IMR-90 (cell line): Measurements from ENCODE around the gene ZBTB32. TPM values are rescaled to one million over a fixed set of nuclear protein-coding genes. Genes with fewer than 3 reads are reported as not detected.

ENCODE experiments used
- ATAC-seq: fragments of 200-7000 bp; cut with Tn5 transposase; 2 replicates; pipeline ENCODE4 v1.9.1; 2020; ENCODE audit warnings: low read depth, mild to moderate bottlenecking, moderate library complexity
- BruUV-seq: library from RNA; stranded (reverse); fragments of 400-500 nt; replicated peaks from 2 replicates; lab custom pipeline; 2021; lab: Mats Ljungman, UMichigan
- CTCF ChIA-PET: fragments of 300-600 bp; formaldehyde crosslinking; extraction: SDS; loops from one replicate; lab custom pipeline; 2021; ENCODE audit warnings: antibody characterized with exemption; lab: Yijun Ruan, JAX
- POLR2A ChIA-PET: fragments of 300-600 bp; sonication (Branson Sonifier 250); formaldehyde crosslinking; loops from one replicate; lab custom pipeline; 2022; ENCODE audit warnings: antibody characterized with exemption; ENCODE audit not compliant: unreplicated experiment; lab: Charles Lee
- DNase-seq: peaks from one replicate; pipeline ENCODE4 v3.0.0; 2013
- H2AFZ ChIP-seq: replicated peaks from 2 replicates; pipeline ENCODE3; 2013; ENCODE audit warnings: low read length, mild to moderate bottlenecking; ENCODE audit not compliant: poor library complexity
- H2AK5ac ChIP-seq: 2 replicates; pipeline ENCODE4 v1.6.1; 2013; ENCODE audit warnings: low read depth, low read length, inconsistent platforms
- H2AK9ac ChIP-seq: replicated peaks from 2 replicates; pipeline ENCODE3; 2013; ENCODE audit warnings: mild to moderate bottlenecking, low read depth, low read length, moderate library complexity; ENCODE audit not compliant: poor library complexity
- H2BK120ac ChIP-seq: 2 replicates; pipeline ENCODE4 v1.6.1; 2013; ENCODE audit warnings: low read depth, low read length, inconsistent platforms
- H2BK15ac ChIP-seq: 3 replicates; pipeline ENCODE4 v1.6.1; 2013; ENCODE audit warnings: low read depth, low read length, inconsistent platforms
- H2BK20ac ChIP-seq: 2 replicates; pipeline ENCODE4 v1.6.1; 2013; ENCODE audit warnings: low read depth, mild to moderate bottlenecking, inconsistent platforms, low read length, moderate library complexity
- H2BK5ac ChIP-seq: 2 replicates; pipeline ENCODE4 v1.6.1; 2013; ENCODE audit warnings: mild to moderate bottlenecking, low read depth, low read length, inconsistent platforms; ENCODE audit not compliant: poor library complexity, severe bottlenecking
- H3K14ac ChIP-seq: replicated peaks from 2 replicates; pipeline ENCODE4 v1.6.1; 2013; ENCODE audit warnings: low read depth, low read length, inconsistent platforms
- H3K18ac ChIP-seq: 2 replicates; pipeline ENCODE4 v1.6.1; 2013; ENCODE audit warnings: low read depth, low read length, control low read depth
- H3K23ac ChIP-seq: 2 replicates; pipeline ENCODE4 v1.6.1; 2013; ENCODE audit warnings: low read depth, low read length, inconsistent platforms
- H3K27ac ChIP-seq: 2 replicates; pipeline ENCODE4 v1.5.1; 2013; ENCODE audit warnings: mild to moderate bottlenecking, control low read depth, low read length; ENCODE audit not compliant: insufficient read depth
- H3K27me3 ChIP-seq: 2 replicates; pipeline ENCODE4 v1.6.1; 2013; ENCODE audit warnings: low read length; ENCODE audit not compliant: control insufficient read depth, insufficient read depth
- H3K36me3 ChIP-seq: 2 replicates; pipeline ENCODE4 v1.6.1; 2013; ENCODE audit warnings: low read length, mixed read lengths; ENCODE audit not compliant: control insufficient read depth, insufficient read depth
- H3K4ac ChIP-seq: 2 replicates; pipeline ENCODE4 v1.6.1; 2013; ENCODE audit warnings: low read depth, low read length, inconsistent platforms
- H3K4me1 ChIP-seq: 2 replicates; pipeline ENCODE4 v1.6.1; 2013; ENCODE audit warnings: low read length, mixed read lengths; ENCODE audit not compliant: control insufficient read depth, insufficient read depth
- H3K4me2 ChIP-seq: 2 replicates; pipeline ENCODE4 v1.6.1; 2013; ENCODE audit warnings: low read depth, mild to moderate bottlenecking, control low read depth, low read length, moderate library complexity
- H3K4me3 ChIP-seq: 2 replicates; pipeline ENCODE4 v1.5.1; 2013; ENCODE audit warnings: low read depth, mild to moderate bottlenecking, control low read depth, low read length, moderate library complexity; ENCODE audit not compliant: insufficient read depth
- H3K56ac ChIP-seq: 2 replicates; pipeline ENCODE4 v1.6.1; 2013; ENCODE audit warnings: low read length, inconsistent platforms; ENCODE audit not compliant: insufficient read depth; ENCODE audit errors: extremely low read depth
- H3K79me1 ChIP-seq, 2 experiments: 2 replicates each; pipeline ENCODE4 v1.6.1; 2013; ENCODE audit warnings: low read length in 2 of 2, inconsistent platforms in 1 of 2, low read depth in 1 of 2
- H3K9ac ChIP-seq: 2 replicates; pipeline ENCODE4 v1.6.1; 2013; ENCODE audit warnings: low read depth, low read length, control low read depth
- H3K9me1 ChIP-seq: 2 replicates; pipeline ENCODE4 v1.6.1; 2013; ENCODE audit warnings: low read length, inconsistent platforms; ENCODE audit not compliant: insufficient read depth
- H3K9me3 ChIP-seq: 2 replicates; pipeline ENCODE4 v1.6.1; 2013; ENCODE audit warnings: low read length; ENCODE audit not compliant: control insufficient read depth, insufficient read depth
- H4K20me1 ChIP-seq: 2 replicates; pipeline ENCODE4 v1.6.1; 2013; ENCODE audit warnings: low read length, inconsistent platforms; ENCODE audit not compliant: insufficient read depth
- H4K5ac ChIP-seq: 2 replicates; pipeline ENCODE4 v1.6.1; 2013; ENCODE audit warnings: mild to moderate bottlenecking, low read depth, low read length, control low read depth
- H4K8ac ChIP-seq, 2 experiments: 2 replicates each; pipeline ENCODE4 v1.6.1; 2013; ENCODE audit warnings: low read depth in 2 of 2, low read length in 2 of 2, control low read depth in 1 of 2, inconsistent platforms in 1 of 2
- H4K91ac ChIP-seq: 2 replicates; pipeline ENCODE4 v1.6.1; 2013; ENCODE audit warnings: low read depth, low read length, inconsistent platforms; ENCODE audit not compliant: insufficient read depth
- CEBPB ChIP-seq: IDR thresholded peaks from 2 replicates; pipeline ENCODE4 v1.6.1; 2012; ENCODE audit warnings: low read depth, low read length, improper control_type of control experiment
- CTCF ChIP-seq: conservative IDR thresholded peaks from 2 replicates; pipeline ENCODE4 v1.5.1; 2012; ENCODE audit warnings: mild to moderate bottlenecking, low read depth, low read length, improper control_type of control experiment
- MAFK ChIP-seq: IDR thresholded peaks from 2 replicates; pipeline ENCODE4 v1.6.1; 2012; ENCODE audit warnings: low read depth, low read length, improper control_type of control experiment
- MAZ ChIP-seq: IDR thresholded peaks from 2 replicates; pipeline ENCODE4 v1.6.1; 2012; ENCODE audit warnings: low read depth, mild to moderate bottlenecking, low read length, improper control_type of control experiment, moderate library complexity, borderline replicate concordance
- MXI1 ChIP-seq: IDR thresholded peaks from 2 replicates; pipeline ENCODE4 v1.6.1; 2012; ENCODE audit warnings: low read depth, mild to moderate bottlenecking, low read length, moderate library complexity, borderline replicate concordance
- NFE2L2 ChIP-seq: fragments of 150-350 bp; IDR thresholded peaks from 2 replicates; pipeline ENCODE4 v1.6.1; 2016; ENCODE audit warnings: low read depth, mild to moderate bottlenecking, low read length
- RFX5 ChIP-seq: IDR thresholded peaks from 2 replicates; pipeline ENCODE4 v1.8.0; 2012; ENCODE audit warnings: low read depth, mild to moderate bottlenecking, low read length, moderate library complexity
- WGBS, 2 experiments: methylation state at CpG; one replicate each; pipeline versions ENCODE4 v1.1.5 to v1.1.7; 2013; ENCODE audit warnings: missing lambda C conversion rate in 2 of 2; ENCODE audit not compliant: insufficient read length in 1 of 2; ENCODE audit errors: extremely low coverage in 2 of 2; 5-methylcytosine and 5-hydroxymethylcytosine counted together
- dilution Hi-C: fragments of 300-500 bp; cut with HindIII; formaldehyde crosslinking; loops from one replicate; pipeline ENCODE4 v1.14.3; 2018; ENCODE audit warnings: low sequenced_read_pairs; ENCODE audit not compliant: unreplicated experiment
- in situ Hi-C: fragments of 300-500 bp; cut with MboI; formaldehyde crosslinking; loops from 3 replicates; pipeline ENCODE4 v1.14.3; 2019; ENCODE audit warnings: low sequenced_read_pairs, inconsistent platforms, mixed read lengths
- intact Hi-C: fragments of 100-400 bp; cut with micrococcal nuclease; formaldehyde crosslinking; loops from 2 replicates; pipeline ENCODE4 v1.10.0; 2022
- polyA plus RNA-seq, 3 experiments: library from polyadenylated mRNA; depleted of rRNA; stranded (reverse); fragments of >200 nt; gene quantifications; 2 replicates each; pipeline ENCODE4 v1.2.3, GENCODE V29; 2012; ENCODE audit warnings: low replicate concordance in 1 of 3
- total RNA-seq: library from RNA; depleted of rRNA; stranded (reverse); fragments of >200 nt; gene quantifications from 2 replicates; pipeline ENCODE4 v1.2.3, GENCODE V29; 2012

Gene ZBTB32
- total and polyA plus RNA-seq, 2 of the 4 experiments (the other 2 are of a cell fraction): not detected

GRCh38 chr19:35745328-35746086 lies 41.1 kb downstream of the ZBTB32 start, which contains the start of the genes PSENEN and U2AF1L4:
TSS of gene PSENEN (plus strand) at chr19:35745651. CDS start at chr19:35745931, 280 bp downstream.
TSS of gene U2AF1L4 (minus strand) at chr19:35745418. CDS start at chr19:35745391, 27 bp downstream.
- TF ChIP-seq RFX5: no peak
- 0 out of 2 replicates have a peak, but pooled peaks have one; percentile 11 for TF ChIP-seq CTCF
- peak; percentile 91 for TF ChIP-seq MAZ
- no peak for TF ChIP-seq MAFK
- peak; percentile 77 for TF ChIP-seq MXI1
- peak; percentile 71 for TF ChIP-seq CEBPB
- TF ChIP-seq NFE2L2: no peak
- H4K8ac ChIP-seq: peak within 1 kb of the TSS; percentile 31 to 87; a peak in 3 of 4 replicates
- DNase-seq: peak; percentile 100
- peaks cover 7% of the 10 kb centered on the region; the same call in 1 of the 2 replicates for H3K9me1 ChIP-seq
- H3K36me3 ChIP-seq: no peaks in the 10 kb centered on the region
- H3K4ac ChIP-seq: peak within 1 kb of the TSS; percentile 82
- no peaks in the 10 kb centered on the region for H3K27me3 ChIP-seq
- intact Hi-C loops: loop anchor here (2.0 kb wide), 2 partner anchors 29 to 75 kb away; no protein-coding TSS in a partner anchor
- H3K56ac ChIP-seq: peak within 1 kb of the TSS; percentile 81; the same call in 1 of the 2 replicates
- peak within 1 kb of the TSS; percentile 85 for H3K9ac ChIP-seq
- peak within 1 kb of the TSS; percentile 81 for H3K4me2 ChIP-seq
- peak within 1 kb of the TSS; percentile 72 for H2BK5ac ChIP-seq
- no peak within 1 kb of the TSS; the same call in 1 of the 2 replicates for H3K18ac ChIP-seq
- dilution Hi-C loops: no loop called here
- no peak within 1 kb of the TSS for H2BK20ac ChIP-seq
- H3K27ac ChIP-seq: peak within 1 kb of the TSS; percentile 69
- peak within 1 kb of the TSS; percentile 56 for H3K4me3 ChIP-seq
- BruUV-seq: TSS peak; percentile 74
- peak within 1 kb of the TSS; percentile 14 for H4K5ac ChIP-seq
- peak within 1 kb of the TSS; percentile 78 for H2AK5ac ChIP-seq
- CTCF ChIA-PET: interaction anchor here (1.0 to 1.4 kb wide), 2 partner anchors 74 to 186 kb away, joined by 3 to 4 read pairs; no protein-coding TSS in a partner anchor
- no peak within 1 kb of the TSS for H2BK120ac ChIP-seq
- WGBS, 2 experiments: 0% methylated on average over 17 of the region's 40 CpGs; no CpG with 5 or more reads in 1 of the 2 experiments
- peak; percentile 71 for ATAC-seq
- no peaks in the 10 kb centered on the region for H3K9me3 ChIP-seq
- peak within 1 kb of the TSS; percentile 53 for H3K23ac ChIP-seq
- H3K4me1 ChIP-seq: peaks cover 4% of the 10 kb centered on the region; the same call in 1 of the 2 replicates
- no peak within 1 kb of the TSS; the same call in 2 of the 3 replicates for H2BK15ac ChIP-seq
- in situ Hi-C loops: no loop called here
- peak within 1 kb of the TSS; percentile 89 for H4K91ac ChIP-seq
- POLR2A ChIA-PET: interaction anchor here (0.6 kb wide), 1 partner anchor 42 kb away, joined by 11 read pairs; no protein-coding TSS in a partner anchor
- H4K20me1 ChIP-seq: no peaks in the 10 kb centered on the region
- H3K79me1 ChIP-seq: peaks cover 5 to 50% of the 10 kb centered on the region in 2 experiments; a peak in 3 of 4 replicates
- H2AK9ac ChIP-seq: peak within 1 kb of the TSS; percentile 98
- H2AFZ ChIP-seq: peak within 1 kb of the TSS; percentile 97
- peak within 1 kb of the TSS; percentile 88 for H3K14ac ChIP-seq
